NT2/D1 (cell line): ENCODE results near the gene TMPRSS11E.
"Not testable (repeated sequence)": the region's sequence is repeated elsewhere in the genome, so short reads cannot be mapped to it uniquely, and the experiment has no call there.

ENCODE experiments used
- DNase-seq: peaks from one replicate; pipeline ENCODE4 v3.0.0-alpha.2; 2011; ENCODE audit warnings: low read depth, low spot score
- H3K27me3 ChIP-seq: 2 replicates; pipeline ENCODE4 v1.6.0; 2011; ENCODE audit warnings: mild to moderate bottlenecking; ENCODE audit not compliant: insufficient read length, insufficient read depth
- H3K36me3 ChIP-seq: 2 replicates; pipeline ENCODE4 v1.6.1; 2011; ENCODE audit warnings: mild to moderate bottlenecking, low read length, mixed read lengths; ENCODE audit not compliant: insufficient read depth, insufficient read length
- H3K4me1 ChIP-seq: 2 replicates; pipeline ENCODE4 v1.5.1; 2011; ENCODE audit not compliant: insufficient read depth, insufficient read length
- H3K4me3 ChIP-seq: 2 replicates; pipeline ENCODE4 v1.5.1; 2011; ENCODE audit warnings: low read depth; ENCODE audit not compliant: insufficient read length
- H3K9ac ChIP-seq: 2 replicates; pipeline ENCODE4 v1.6.0; 2011; ENCODE audit warnings: low read depth; ENCODE audit not compliant: insufficient read length
- H3K9me3 ChIP-seq: 2 replicates; pipeline ENCODE4 v1.5.1; 2011; ENCODE audit warnings: mild to moderate bottlenecking, low read length; ENCODE audit not compliant: insufficient read depth
- SUZ12 ChIP-seq: IDR thresholded peaks from 2 replicates; pipeline ENCODE4 v1.6.1; 2011; ENCODE audit not compliant: insufficient read length, insufficient read depth; ENCODE audit errors: extremely low read depth
- YY1 ChIP-seq: IDR thresholded peaks from 2 replicates; pipeline ENCODE4 v1.6.1; 2011; ENCODE audit not compliant: insufficient read length, insufficient read depth
- ZNF274 ChIP-seq: IDR thresholded peaks from 2 replicates; pipeline ENCODE4 v1.6.1; 2011; ENCODE audit warnings: mild to moderate bottlenecking, low read depth, low read length

TMPRSS11E gene

DNA sequence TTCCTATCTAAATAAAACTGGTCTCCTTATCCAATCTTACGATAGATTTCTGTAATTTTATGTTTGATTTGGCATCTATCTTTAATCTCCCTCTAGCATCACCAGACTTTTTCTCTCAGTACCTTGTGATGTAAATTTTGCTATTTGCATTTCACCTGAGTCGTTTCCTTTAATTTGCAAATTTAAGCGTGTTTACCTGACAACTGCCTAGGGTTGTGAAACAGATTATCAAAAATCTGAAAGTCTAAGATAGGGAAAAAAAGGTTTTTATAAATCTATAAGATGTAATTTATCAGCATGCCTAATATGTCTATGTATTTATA, 39.4 kb upstream of the TMPRSS11E start:
- Histone ChIP-seq H3K36me3 (no peaks in the 10 kb centered on the region), H3K4me1 (no peaks in the 10 kb centered on the region)

DNA sequence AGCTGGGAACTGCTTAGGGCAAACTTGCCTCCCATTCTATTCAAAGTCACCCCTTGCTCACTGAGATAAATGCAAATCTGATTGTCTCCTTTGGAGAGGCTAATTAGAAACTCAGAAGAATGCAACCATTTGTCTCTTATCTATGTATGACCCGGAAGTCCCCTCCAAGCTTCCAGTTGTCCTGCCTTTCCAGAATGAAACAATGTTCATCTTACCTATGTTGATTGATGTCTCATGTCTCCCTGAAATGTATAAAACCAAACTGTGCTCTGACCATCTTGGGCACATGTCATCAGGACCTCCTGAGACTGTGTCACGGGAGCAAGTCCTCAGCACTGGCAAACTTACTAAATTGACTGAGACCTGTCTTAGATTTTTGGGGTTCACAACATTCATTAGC, 37.1 kb upstream of the TMPRSS11E start:
- H3K9ac ChIP-seq: no peak overlapping the region
- H3K36me3 ChIP-seq: no peaks in the 10 kb centered on the region
- no peaks in the 10 kb centered on the region for H3K4me1 ChIP-seq
- H3K4me3 ChIP-seq: no peak overlapping the region
- no peak for DNase-seq
- H3K9me3 ChIP-seq: peaks cover 33% of the 10 kb centered on the region; the same call in 1 of the 2 replicates
- H3K27me3 ChIP-seq: no peaks in the 10 kb centered on the region
- TF ChIP-seq YY1 (no peak), SUZ12 (no peak), ZNF274 (no peak)

More for the DNA sequence above, 39.4 kb upstream of the TMPRSS11E start:
- TF ChIP-seq ZNF274: no peak
- Histone ChIP-seq H3K4me3 (no peak overlapping the region), H3K9me3 (peaks cover 46% of the 10 kb centered on the region; the same call in 1 of the 2 replicates), H3K9ac (no peak overlapping the region), H3K27me3 (no peaks in the 10 kb centered on the region)
- DNase-seq: no peak

DNA sequence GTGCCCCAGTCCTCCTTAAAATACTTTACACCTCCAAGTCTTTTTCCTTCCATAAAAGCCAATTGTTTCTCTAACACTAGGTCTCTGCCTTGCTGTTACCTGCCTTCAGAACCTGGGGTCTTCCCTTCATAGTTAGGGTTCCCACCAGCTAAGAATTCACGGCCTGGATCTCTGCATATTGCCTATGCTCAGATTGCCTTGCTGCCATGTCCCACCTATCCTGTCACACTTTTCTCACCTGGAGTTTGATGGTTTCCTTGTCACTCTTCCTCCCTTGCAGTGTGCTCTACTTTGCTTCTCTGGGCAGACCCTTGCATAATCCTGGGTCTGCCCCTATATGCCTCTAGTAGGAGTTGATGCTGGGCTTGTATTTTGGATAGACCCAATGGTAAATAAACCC, 36.6 kb upstream of the TMPRSS11E start:
- H3K4me3 ChIP-seq: no peak overlapping the region
- no peak for DNase-seq
- no peaks in the 10 kb centered on the region for H3K36me3 ChIP-seq
- no peaks in the 10 kb centered on the region for H3K4me1 ChIP-seq
- H3K9me3 ChIP-seq: peaks cover 28% of the 10 kb centered on the region; the same call in 1 of the 2 replicates
- no peak overlapping the region for H3K9ac ChIP-seq
- no peaks in the 10 kb centered on the region for H3K27me3 ChIP-seq
- TF ChIP-seq SUZ12 (no peak), YY1 (no peak), ZNF274 (no peak)

DNA sequence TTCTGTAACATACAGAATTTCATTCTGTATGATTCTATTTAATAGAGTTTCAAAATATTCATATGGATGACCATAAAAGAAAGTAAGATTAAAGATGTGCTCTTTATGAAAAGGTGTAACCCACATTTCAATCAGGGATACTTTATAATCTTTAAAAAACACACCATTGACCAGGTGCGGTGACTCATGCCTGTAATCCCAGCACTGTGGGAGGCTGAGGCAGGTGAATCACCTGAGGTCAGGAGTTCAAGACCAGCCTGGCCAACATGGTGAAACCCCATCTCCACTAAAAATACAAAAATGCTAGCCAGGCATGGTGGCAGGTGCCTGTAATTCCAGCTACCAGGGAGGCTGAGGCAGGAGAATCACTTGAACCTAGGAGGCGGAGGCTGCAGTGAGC, 35.2 kb upstream of the TMPRSS11E start:
- H3K27me3 ChIP-seq, DNase-seq, H3K9ac ChIP-seq, H3K4me3 ChIP-seq, H3K4me1 ChIP-seq, H3K36me3 ChIP-seq: not testable (repeated sequence)
- H3K9me3 ChIP-seq: peaks cover 21% of the 10 kb centered on the region; the same call in 1 of the 2 replicates

DNA sequence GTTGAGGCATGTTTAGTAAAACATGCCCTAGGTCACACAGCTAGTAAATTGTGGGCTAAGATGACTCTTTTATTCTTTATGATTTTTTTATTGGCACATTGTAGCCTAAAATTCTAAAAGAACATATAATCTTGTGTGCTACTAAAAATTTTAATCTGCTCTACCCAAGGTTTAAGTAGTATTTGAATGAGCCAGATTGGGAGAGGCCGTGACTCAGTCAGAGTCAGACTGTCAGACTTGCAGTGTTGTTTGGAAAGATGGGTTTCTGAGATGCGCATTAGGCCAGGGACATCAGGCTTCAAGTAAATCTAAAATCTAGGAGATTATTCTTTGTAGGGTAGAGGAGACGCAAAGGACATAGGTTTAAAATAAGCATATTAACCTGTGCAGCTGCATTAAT, 30.7 kb upstream of the TMPRSS11E start:
- DNase-seq: no peak
- Histone ChIP-seq H3K27me3 (no peaks in the 10 kb centered on the region), H3K9ac (no peak overlapping the region), H3K36me3 (no peaks in the 10 kb centered on the region), H3K9me3 (peaks cover 14% of the 10 kb centered on the region), H3K4me3 (no peak overlapping the region), H3K4me1 (no peaks in the 10 kb centered on the region)
- TF ChIP-seq SUZ12: no peak
- no peak for TF ChIP-seq ZNF274
- TF ChIP-seq YY1: no peak

DNA sequence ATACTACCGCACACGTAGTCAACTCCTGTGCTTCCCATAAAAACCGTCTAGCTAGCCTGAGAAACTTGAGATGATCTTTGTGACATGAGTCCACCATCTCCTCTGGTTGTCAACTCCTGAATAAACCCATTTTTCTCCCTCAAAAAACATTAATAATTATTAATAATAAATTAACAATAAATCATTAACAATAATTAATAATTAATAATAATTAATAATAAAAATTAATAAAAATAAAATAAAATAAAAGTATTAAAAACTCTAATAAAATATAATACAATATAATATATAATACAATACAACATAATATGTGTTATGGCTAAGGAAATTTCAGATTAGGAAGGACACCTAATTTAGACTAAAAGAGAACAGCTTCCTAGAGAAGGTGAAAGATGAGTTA, 20.7 kb upstream of the TMPRSS11E start:
- H3K27me3 ChIP-seq: no peaks in the 10 kb centered on the region
- no peak overlapping the region for H3K4me3 ChIP-seq
- TF ChIP-seq YY1: no peak
- no peak for TF ChIP-seq ZNF274
- TF ChIP-seq SUZ12: no peak
- DNase-seq: no peak
- H3K4me1 ChIP-seq: no peaks in the 10 kb centered on the region
- no peaks in the 10 kb centered on the region for H3K9me3 ChIP-seq
- H3K36me3 ChIP-seq: no peaks in the 10 kb centered on the region
- no peak overlapping the region for H3K9ac ChIP-seq

DNA sequence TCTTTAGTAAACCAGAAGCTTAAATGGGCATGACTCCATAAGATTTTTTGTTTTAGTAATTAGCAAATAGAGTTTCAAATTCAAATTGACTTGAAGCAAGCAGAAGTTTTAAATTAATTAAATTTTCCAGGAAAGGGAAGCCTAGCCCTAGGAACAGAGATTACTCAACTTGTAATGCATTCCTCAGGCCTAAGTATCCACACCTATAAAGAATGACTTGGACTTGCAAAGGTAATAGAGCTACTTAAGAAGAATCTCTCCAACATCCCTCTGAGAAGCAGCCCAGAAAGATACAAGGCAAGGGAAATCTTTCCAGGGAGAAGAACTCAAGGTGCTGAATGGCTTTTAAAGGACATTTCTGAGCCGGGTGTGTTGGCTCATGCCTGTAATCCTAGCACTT, 16.9 kb upstream of the TMPRSS11E start:
- Histone ChIP-seq H3K27me3 (no peaks in the 10 kb centered on the region), H3K9me3 (no peaks in the 10 kb centered on the region), H3K4me3 (no peak overlapping the region), H3K9ac (no peak overlapping the region), H3K4me1 (no peaks in the 10 kb centered on the region), H3K36me3 (no peaks in the 10 kb centered on the region)
- no peak for TF ChIP-seq YY1
- no peak for TF ChIP-seq ZNF274
- no peak for TF ChIP-seq SUZ12
- DNase-seq: no peak

DNA sequence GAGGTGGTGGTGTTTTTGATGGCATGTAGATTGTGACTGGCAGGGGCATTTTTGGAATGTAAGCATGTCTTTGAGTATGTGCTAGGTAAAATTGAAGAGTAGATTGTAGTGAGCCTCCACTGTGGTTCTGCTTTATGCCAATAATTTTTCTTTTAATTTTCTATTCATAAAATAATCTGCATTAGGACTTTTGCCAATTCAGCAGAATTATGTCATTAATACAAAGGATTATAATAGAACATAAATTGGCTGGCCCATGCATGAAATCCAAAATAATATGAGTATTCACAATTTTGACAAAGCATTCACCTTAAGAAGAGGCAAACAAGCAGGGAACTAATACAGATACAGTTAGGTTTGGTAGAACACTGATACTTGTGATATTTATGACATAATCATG, 14.9 kb upstream of the TMPRSS11E start:
- H3K4me1 ChIP-seq: no peaks in the 10 kb centered on the region
- H3K27me3 ChIP-seq: no peaks in the 10 kb centered on the region
- H3K9ac ChIP-seq: no peak overlapping the region
- no peaks in the 10 kb centered on the region for H3K9me3 ChIP-seq
- no peak for TF ChIP-seq SUZ12
- TF ChIP-seq YY1: no peak
- TF ChIP-seq ZNF274: no peak
- no peak for DNase-seq
- H3K4me3 ChIP-seq: no peak overlapping the region
- no peaks in the 10 kb centered on the region for H3K36me3 ChIP-seq
